Measurements from ENCODE around the gene CTF1. TPM values are rescaled to one million over a fixed set of nuclear protein-coding genes. Genes with fewer than 3 reads are reported as not detected.

CTF1 gene
- total and polyA plus RNA-seq, 7 donors = 0.46 to 6.9 (median 3.6) TPM

GRCh38 chr16:30950516-30951065 lies 54.2 kb downstream of the CTF1 start:
- intact Hi-C loops (cut with DNase I) = loop anchor here (10.0 kb wide), 1 partner anchor 504 kb away; the partner anchor contains the start of gene ARMC5
- peaks cover 0 to 54% (median 49%) of the 10 kb centered on the region in 4 donors for H3K4me1 ChIP-seq

GRCh38 chr16:30951193-30951592 lies 54.8 kb downstream of the CTF1 start:
- intact Hi-C loops (cut with DNase I) = loop anchor here (10.0 kb wide), 1 partner anchor 504 kb away; the partner anchor contains the start of gene ARMC5
- TF ChIP-seq POLR2AphosphoS5 (IDR thresholded peaks at IDR 0.05) = no peak
- TF ChIP-seq CTCF (IDR thresholded peaks at IDR 0.05) = no peak
- TF ChIP-seq POLR2A (IDR thresholded peaks at IDR 0.05) = no peak
- peaks cover 0 to 54% (median 49%) of the 10 kb centered on the region in 4 donors for H3K4me1 ChIP-seq
- DNase-seq = no peak
- H3K4me3 ChIP-seq = no peak overlapping the region
- H3K9me3 ChIP-seq = no peaks in the 10 kb centered on the region
- H3K27ac ChIP-seq = peak overlapping the region; percentile 86 to 98 (median 93)
- no peaks in the 10 kb centered on the region for H3K36me3 ChIP-seq
- WGBS, 2 donors = 86 to 87% methylated on average over 1 of the region's 1 CpG
- no peaks in the 10 kb centered on the region for H3K27me3 ChIP-seq

More at GRCh38 chr16:30950516-30951065, 54.2 kb downstream of the CTF1 start:
- no peaks in the 10 kb centered on the region for H3K27me3 ChIP-seq
- H3K9me3 ChIP-seq = no peaks in the 10 kb centered on the region
- WGBS, 2 donors = 71 to 80% methylated on average over 8 of the region's 8 CpGs
- peak overlapping the region; percentile 86 to 98 (median 93) for H3K27ac ChIP-seq
- TF ChIP-seq POLR2A (IDR thresholded peaks at IDR 0.05) = no peak
- no peak for TF ChIP-seq POLR2AphosphoS5 (IDR thresholded peaks at IDR 0.05)
- H3K4me3 ChIP-seq = peak overlapping the region in 3 of 4 donors; percentile 75 to 88 (median 84)
- no peaks in the 10 kb centered on the region for H3K36me3 ChIP-seq
- no peak for DNase-seq

- no peak overlapping the region for H3K4me3 ChIP-seq
- peaks cover 0 to 59% (median 53%) of the 10 kb centered on the region in 4 donors for H3K4me1 ChIP-seq
- TF ChIP-seq POLR2A (IDR thresholded peaks at IDR 0.05) (no peak), POLR2AphosphoS5 (IDR thresholded peaks at IDR 0.05) (peak; percentile 9 to 63 (median 42))
- no peaks in the 10 kb centered on the region for H3K9me3 ChIP-seq
- H3K27me3 ChIP-seq = no peaks in the 10 kb centered on the region
- DNase-seq = peak; percentile 95
- intact Hi-C loops (cut with DNase I) = loop anchor here (10.0 kb wide), 1 partner anchor 503 kb away; the partner anchor contains the start of gene ARMC5
- 61% methylated on average over 3 of the region's 3 CpGs for WGBS, 2 donors
- H3K36me3 ChIP-seq = no peaks in the 10 kb centered on the region
- peak overlapping the region; percentile 86 to 98 (median 93) for H3K27ac ChIP-seq
These were observed 55.3 kb downstream of the CTF1 start for GRCh38 chr16:30951750-30952149.

- no peaks in the 10 kb centered on the region for H3K36me3 ChIP-seq
- TF ChIP-seq POLR2AphosphoS5 (IDR thresholded peaks at IDR 0.05) = no peak
- TF ChIP-seq POLR2A (IDR thresholded peaks at IDR 0.05) = no peak
- TF ChIP-seq EP300 (IDR thresholded peaks at IDR 0.05) = no peak
- TF ChIP-seq CTCF (IDR thresholded peaks at IDR 0.05) = no peak
- no peaks in the 10 kb centered on the region for H3K27me3 ChIP-seq
- H3K9me3 ChIP-seq = no peaks in the 10 kb centered on the region
- peaks cover 0 to 57% (median 50%) of the 10 kb centered on the region in 4 donors for H3K4me1 ChIP-seq
- 82 to 88% methylated on average over 9 of the region's 9 CpGs for WGBS, 2 donors
- intact Hi-C loops (cut with DNase I) = loop anchor here (10.0 kb wide), 1 partner anchor 502 kb away; the partner anchor contains the start of gene ARMC5
- peak overlapping the region; percentile 24 to 94 (median 74) for H3K27ac ChIP-seq
- H3K4me3 ChIP-seq = no peak overlapping the region
- no peak for DNase-seq
These were observed 56.7 kb downstream of the CTF1 start for GRCh38 chr16:30953111-30953510.

Small RNA genes within 50 kb of the gene (small RNA-seq; reads per million reads assigned to genes)
- gene AC135048.1 (0 reads per million in 3 donors), gene MIR4519 (0 reads per million in 3 donors), gene MIR762 (0 reads per million in 3 donors)

Other genes starting within 250 kb of the CTF1 start
- gene PRR14, start 245.7 kb upstream of the CTF1 start, total RNA-seq = 10 to 100 TPM; 20.8 to 37.5 (median 29.4) TPM
- gene PRR14, start 245.7 kb upstream of the CTF1 start, polyA plus RNA-seq = 10 to 100 TPM; 28.8 to 51.4 (median 38.4) TPM
- gene FBRS, start 238.2 kb upstream of the CTF1 start, total RNA-seq = 10 to 100 TPM; 12.5 to 29.6 (median 22.7) TPM
- 10 to 100 TPM; 26.4 to 61.6 (median 30.0) TPM for gene FBRS, start 238.2 kb upstream of the CTF1 start, polyA plus RNA-seq
- 10 to 100 TPM; 13.2 to 39.1 (median 23.4) TPM for gene SRCAP, start 197.4 kb upstream of the CTF1 start, total RNA-seq
- 10 to 100 TPM in 1 of 3 donors, 1 to 10 TPM in 2; 2.4 to 37.3 (median 9.0) TPM for gene SRCAP, start 197.4 kb upstream of the CTF1 start, polyA plus RNA-seq
- 10 to 100 TPM; 20.1 to 28.5 (median 23.7) TPM for gene PHKG2, start 148.2 kb upstream of the CTF1 start, total RNA-seq
- 10 to 100 TPM; 19.2 to 45.0 (median 23.8) TPM for gene PHKG2, start 148.2 kb upstream of the CTF1 start, polyA plus RNA-seq
- 1 to 10 TPM in 3 of 4 donors, under 1 TPM in 1; 0.82 to 2.8 (median 1.7) TPM for gene CFAP119, start 134.6 kb upstream of the CTF1 start, total RNA-seq
- 10 to 100 TPM in 1 of 3 donors, 1 to 10 TPM in 1, not detected in 1; 3.7 to 11.9 TPM for gene CFAP119, start 134.6 kb upstream of the CTF1 start, polyA plus RNA-seq
- 10 to 100 TPM; 48.1 to 53.9 (median 49.6) TPM for gene RNF40, start 134.3 kb upstream of the CTF1 start, total RNA-seq
- gene RNF40, start 134.3 kb upstream of the CTF1 start, polyA plus RNA-seq = 10 to 100 TPM; 34.8 to 79.3 (median 48.6) TPM
- gene ZNF629, start 109.4 kb upstream of the CTF1 start, total RNA-seq = 10 to 100 TPM in 2 of 4 donors, 1 to 10 TPM in 2; 8.4 to 12.1 (median 10.3) TPM
- 1 to 10 TPM; 3.0 to 6.9 (median 3.5) TPM for gene ZNF629, start 109.4 kb upstream of the CTF1 start, polyA plus RNA-seq
- gene BCL7C, start 2.5 kb upstream of the CTF1 start, total RNA-seq = 10 to 100 TPM; 45.7 to 63.1 (median 55.2) TPM
- gene BCL7C, start 2.5 kb upstream of the CTF1 start, polyA plus RNA-seq = 10 to 100 TPM; 27.9 to 42.0 (median 30.7) TPM
- 10 to 100 TPM in 3 of 4 donors, 1 to 10 TPM in 1; 7.9 to 18.3 (median 13.0) TPM for gene FBXL19, start 27.0 kb downstream of the CTF1 start, total RNA-seq
- gene FBXL19, start 27.0 kb downstream of the CTF1 start, polyA plus RNA-seq = 10 to 100 TPM in 1 of 3 donors, 1 to 10 TPM in 2; 3.0 to 32.7 (median 8.3) TPM
- 10 to 100 TPM; 33.3 to 43.3 (median 40.5) TPM for gene ORAI3, start 52.5 kb downstream of the CTF1 start, total RNA-seq
- 10 to 100 TPM in 2 of 3 donors, 1 to 10 TPM in 1; 8.6 to 16.1 (median 15.6) TPM for gene ORAI3, start 52.5 kb downstream of the CTF1 start, polyA plus RNA-seq
- gene SETD1A, start 61.1 kb downstream of the CTF1 start, total RNA-seq = 10 to 100 TPM in 1 of 4 donors, 1 to 10 TPM in 3; 5.0 to 16.0 (median 7.1) TPM
- gene SETD1A, start 61.1 kb downstream of the CTF1 start, polyA plus RNA-seq = 10 to 100 TPM in 1 of 3 donors, 1 to 10 TPM in 2; 2.4 to 13.1 (median 3.2) TPM
- 10 to 100 TPM; 14.6 to 16.1 (median 15.5) TPM for gene HSD3B7, start 88.6 kb downstream of the CTF1 start, total RNA-seq
- gene HSD3B7, start 88.6 kb downstream of the CTF1 start, polyA plus RNA-seq = 10 to 100 TPM in 2 of 3 donors, 1 to 10 TPM in 1; 9.0 to 36.1 (median 13.6) TPM
- 1 to 10 TPM in 2 of 4 donors, under 1 TPM in 2; 0.71 to 4.4 (median 2.3) TPM for gene STX1B, start 114.0 kb downstream of the CTF1 start, total RNA-seq
- 1 to 10 TPM in 1 of 3 donors, under 1 TPM in 1, not detected in 1; 0.60 to 1.2 TPM for gene STX1B, start 114.0 kb downstream of the CTF1 start, polyA plus RNA-seq
- 10 to 100 TPM; 23.9 to 56.5 (median 37.4) TPM for gene STX4, start 136.9 kb downstream of the CTF1 start, total RNA-seq
- 10 to 100 TPM; 47.2 to 76.3 (median 55.3) TPM for gene STX4, start 136.9 kb downstream of the CTF1 start, polyA plus RNA-seq
- 10 to 100 TPM in 1 of 4 donors, 1 to 10 TPM in 3; 5.2 to 12.5 (median 7.7) TPM for gene ZNF668, start 177.6 kb downstream of the CTF1 start, total RNA-seq
- 10 to 100 TPM in 1 of 3 donors, 1 to 10 TPM in 2; 4.8 to 11.7 (median 4.9) TPM for gene ZNF668, start 177.6 kb downstream of the CTF1 start, polyA plus RNA-seq
- 10 to 100 TPM in 1 of 4 donors, 1 to 10 TPM in 3; 8.3 to 12.2 (median 8.8) TPM for gene ZNF646, start 177.8 kb downstream of the CTF1 start, total RNA-seq
- gene ZNF646, start 177.8 kb downstream of the CTF1 start, polyA plus RNA-seq = 10 to 100 TPM in 1 of 3 donors, 1 to 10 TPM in 2; 1.8 to 15.0 (median 4.9) TPM
- 1 to 10 TPM; 1.1 to 9.1 (median 2.6) TPM for gene PRSS53, start 192.3 kb downstream of the CTF1 start, total RNA-seq
- gene PRSS53, start 192.3 kb downstream of the CTF1 start, polyA plus RNA-seq = 1 to 10 TPM in 1 of 3 donors, not detected in 2; 2.0 TPM
- gene VKORC1, start 198.2 kb downstream of the CTF1 start, total RNA-seq = 100 to 1,000 TPM; 107 to 165 (median 116) TPM
- 10 to 100 TPM; 30.5 to 66.5 (median 45.6) TPM for gene VKORC1, start 198.2 kb downstream of the CTF1 start, polyA plus RNA-seq
- 10 to 100 TPM; 29.5 to 42.7 (median 33.7) TPM for gene BCKDK, start 211.8 kb downstream of the CTF1 start, total RNA-seq
- gene BCKDK, start 211.8 kb downstream of the CTF1 start, polyA plus RNA-seq = 10 to 100 TPM; 21.6 to 33.2 (median 32.1) TPM
- gene KAT8, start 221.1 kb downstream of the CTF1 start, total RNA-seq = 10 to 100 TPM; 57.1 to 65.7 (median 62.5) TPM
- 10 to 100 TPM; 31.2 to 54.0 (median 38.8) TPM for gene KAT8, start 221.1 kb downstream of the CTF1 start, polyA plus RNA-seq
- 1 to 10 TPM in 2 of 4 donors, under 1 TPM in 1, not detected in 1; 0.16 to 3.2 (median 1.1) TPM for gene PRSS8, start 239.1 kb downstream of the CTF1 start, total RNA-seq
- gene PRSS8, start 239.1 kb downstream of the CTF1 start, polyA plus RNA-seq = 100 to 1,000 TPM in 1 of 3 donors, 10 to 100 TPM in 2; 54.7 to 342 (median 84.4) TPM

All from sigmoid colon (tissue), 7 donors.